Measurements from ENCODE around the gene CEBPA.

Gene CEBPA

DNA sequence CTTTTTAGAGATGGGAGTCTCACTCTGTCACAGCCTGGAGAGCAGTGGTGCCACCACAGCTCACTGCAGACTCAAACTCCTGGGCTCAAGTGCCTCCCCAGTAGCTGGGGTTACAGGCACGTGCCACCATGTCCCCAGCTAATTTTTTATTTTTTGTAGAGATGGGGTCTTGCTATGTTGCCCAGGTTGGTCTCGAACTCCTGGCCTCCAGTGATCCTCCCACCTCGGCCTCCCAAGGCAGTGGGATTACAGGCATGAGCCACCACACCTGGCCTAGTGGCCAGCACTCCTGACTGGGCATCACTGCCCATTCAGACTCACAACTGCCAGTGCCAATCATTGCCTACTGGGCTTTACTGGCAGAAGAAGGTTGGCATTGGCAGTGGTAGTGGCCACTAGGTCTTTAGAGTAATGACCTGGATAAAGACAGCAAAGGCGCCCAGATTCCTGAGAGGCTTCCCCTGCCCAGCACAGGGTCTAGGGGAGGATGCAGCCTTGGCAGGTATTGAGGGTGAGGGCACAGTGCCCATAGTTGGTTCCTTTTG lies 49.8 kb downstream of the CEBPA start:
- CTCF ChIA-PET, result no interaction called here
- H3K4me1 Mint-ChIP-seq, result no peaks in the 10 kb centered on the region
- no peaks in the 10 kb centered on the region for H3K9me3 Mint-ChIP-seq
- no peak overlapping the region for H3K4me3 Mint-ChIP-seq
- DNase-seq, result no peak
- peaks cover 7% of the 10 kb centered on the region for H3K27me3 Mint-ChIP-seq
- no peak overlapping the region for H3K27ac Mint-ChIP-seq
- no peaks in the 10 kb centered on the region for H3K36me3 Mint-ChIP-seq

DNA sequence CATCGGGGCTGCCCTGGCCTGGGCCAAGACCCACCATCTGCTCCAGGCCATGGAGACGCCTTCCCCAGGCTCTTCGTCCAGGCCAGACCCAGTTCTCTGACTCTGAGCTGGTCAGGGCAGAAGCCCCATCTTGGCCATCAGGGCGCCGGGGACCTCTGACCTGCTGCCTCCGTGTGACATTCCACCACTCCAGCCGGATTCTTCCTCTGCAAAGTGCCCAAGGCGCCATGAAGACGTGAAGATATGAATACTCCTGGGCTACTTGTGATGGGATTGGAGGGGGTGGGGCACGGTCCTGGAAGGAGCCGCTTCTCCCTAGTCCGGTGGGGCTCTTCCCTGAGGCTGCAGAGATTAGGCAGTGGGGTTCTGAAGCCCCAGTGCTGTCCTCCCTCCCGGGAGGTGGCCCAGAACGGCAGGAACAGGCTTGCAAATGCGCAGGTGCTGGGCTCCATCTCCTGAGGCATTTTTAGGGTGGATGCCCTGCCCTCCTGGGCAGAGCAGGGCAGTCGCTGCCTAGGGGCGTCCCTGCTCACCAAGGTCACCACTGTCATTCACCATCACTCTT lies 50.7 kb downstream of the CEBPA start:
- Mint-ChIP-seq H3K36me3 (no peaks in the 10 kb centered on the region), H3K9me3 (peaks cover 2% of the 10 kb centered on the region), H3K27ac (no peak overlapping the region), H3K4me3 (no peak overlapping the region), H3K27me3 (peaks cover 4% of the 10 kb centered on the region), H3K4me1 (no peaks in the 10 kb centered on the region)
- CTCF ChIA-PET, result no interaction called here
- DNase-seq, result no peak

DNA sequence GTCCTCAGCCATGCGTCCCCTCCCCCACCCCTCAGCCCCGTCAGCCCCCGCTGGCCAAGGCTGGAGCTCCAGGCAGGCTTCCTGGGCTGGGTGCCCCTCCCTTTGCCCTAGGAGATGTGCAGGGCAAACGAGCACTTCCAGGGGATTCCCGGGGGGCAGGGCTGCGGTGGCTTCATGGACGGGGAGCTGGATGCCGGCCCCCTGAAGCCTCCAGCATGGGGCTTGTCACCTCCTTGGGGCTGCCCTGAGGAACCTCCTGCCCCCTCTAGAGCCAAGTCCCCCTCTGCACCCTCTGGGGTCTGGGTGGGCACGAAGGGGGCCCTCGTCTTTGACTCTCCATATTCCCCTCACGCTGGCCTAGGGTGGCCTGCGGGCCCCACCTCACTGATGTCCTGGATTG lies 51.3 kb downstream of the CEBPA start:
- Mint-ChIP-seq H3K4me3 (no peak overlapping the region), H3K4me1 (no peaks in the 10 kb centered on the region), H3K27me3 (no peaks in the 10 kb centered on the region), H3K36me3 (no peaks in the 10 kb centered on the region), H3K9me3 (peaks cover 4% of the 10 kb centered on the region), H3K27ac (no peak overlapping the region)
- no peak for DNase-seq
- CTCF ChIA-PET, result no interaction called here

DNA sequence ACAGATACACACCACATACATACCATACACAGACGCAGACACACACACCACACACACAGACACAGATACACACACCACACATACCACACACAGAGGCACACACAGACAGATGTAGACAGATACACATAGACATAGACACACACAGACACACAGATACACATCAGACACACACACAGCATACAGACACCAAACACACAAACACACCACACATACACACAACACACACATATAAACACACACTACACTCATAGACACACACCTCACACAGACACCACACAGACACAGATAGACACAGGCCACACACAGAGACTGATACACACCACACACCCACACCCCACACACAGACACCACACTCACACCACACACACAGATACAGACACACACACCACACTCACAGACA lies 51.8 kb downstream of the CEBPA start:
- H3K36me3 Mint-ChIP-seq, result no peaks in the 10 kb centered on the region
- CTCF ChIA-PET, result no interaction called here
- H3K27me3 Mint-ChIP-seq, result no peaks in the 10 kb centered on the region
- no peak overlapping the region for H3K4me3 Mint-ChIP-seq
- H3K27ac Mint-ChIP-seq, result no peak overlapping the region
- H3K9me3 Mint-ChIP-seq, result peaks cover 8% of the 10 kb centered on the region
- H3K4me1 Mint-ChIP-seq, result no peaks in the 10 kb centered on the region
- no peak for DNase-seq

Data from activated naive CD4-positive, alpha-beta T cell treated with anti-CD3 and anti-CD28 coated beads, Interleukin-2, amount 10 ng/mL, durations not matched to agents 7 days and 5 days (primary cell).